Activated gamma-delta T cell treated with Interleukin-2 at 50 U/mL for 16 hours (primary cell): Measurements from ENCODE around the gene PCSK5.
"Not testable (repeated sequence)": the region's sequence is repeated elsewhere in the genome, so short reads cannot be mapped to it uniquely, and the experiment has no call there.

Experiments used
- DNase-seq: peaks from one replicate; pipeline ENCODE4 v3.0.0-alpha.2; 2020

The PCSK5 gene

GRCh38 chr9:76271755-76272154 is 381.3 kb downstream of the PCSK5 start:
- DNase-seq = no peak

- no peak for DNase-seq
Measured at GRCh38 chr9:76289042-76289441, 398.6 kb downstream of the PCSK5 start.

DNA sequence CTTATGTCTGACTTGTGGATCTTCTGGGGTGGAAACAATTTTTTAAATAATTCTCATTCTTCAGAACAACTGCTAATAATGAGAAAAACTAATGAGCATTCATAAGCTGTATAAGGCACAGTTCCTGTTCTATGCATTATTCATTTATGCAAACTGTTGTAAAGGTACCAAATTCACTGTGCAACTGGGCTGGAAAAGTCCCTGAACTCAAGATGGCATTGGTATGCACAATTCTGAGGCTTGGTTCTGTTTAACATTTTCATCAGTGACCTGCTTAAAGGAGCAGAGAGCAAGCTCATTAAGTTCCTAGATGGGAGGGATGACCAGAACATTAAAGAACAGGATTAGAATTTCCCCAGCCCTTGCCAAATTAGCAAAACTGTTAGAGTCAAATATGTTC is 399.2 kb downstream of the PCSK5 start:
- DNase-seq = no peak

- no peak for DNase-seq
Measured at GRCh38 chr9:76290555-76290954, 400.1 kb downstream of the PCSK5 start.

GRCh38 chr9:76292246-76292645 is 401.8 kb downstream of the PCSK5 start:
- no peak for DNase-seq

- DNase-seq = no peak
Measured at GRCh38 chr9:76292658-76293057, 402.2 kb downstream of the PCSK5 start.

GRCh38 chr9:76294301-76294700 is 403.8 kb downstream of the PCSK5 start:
- DNase-seq = no peak

DNA sequence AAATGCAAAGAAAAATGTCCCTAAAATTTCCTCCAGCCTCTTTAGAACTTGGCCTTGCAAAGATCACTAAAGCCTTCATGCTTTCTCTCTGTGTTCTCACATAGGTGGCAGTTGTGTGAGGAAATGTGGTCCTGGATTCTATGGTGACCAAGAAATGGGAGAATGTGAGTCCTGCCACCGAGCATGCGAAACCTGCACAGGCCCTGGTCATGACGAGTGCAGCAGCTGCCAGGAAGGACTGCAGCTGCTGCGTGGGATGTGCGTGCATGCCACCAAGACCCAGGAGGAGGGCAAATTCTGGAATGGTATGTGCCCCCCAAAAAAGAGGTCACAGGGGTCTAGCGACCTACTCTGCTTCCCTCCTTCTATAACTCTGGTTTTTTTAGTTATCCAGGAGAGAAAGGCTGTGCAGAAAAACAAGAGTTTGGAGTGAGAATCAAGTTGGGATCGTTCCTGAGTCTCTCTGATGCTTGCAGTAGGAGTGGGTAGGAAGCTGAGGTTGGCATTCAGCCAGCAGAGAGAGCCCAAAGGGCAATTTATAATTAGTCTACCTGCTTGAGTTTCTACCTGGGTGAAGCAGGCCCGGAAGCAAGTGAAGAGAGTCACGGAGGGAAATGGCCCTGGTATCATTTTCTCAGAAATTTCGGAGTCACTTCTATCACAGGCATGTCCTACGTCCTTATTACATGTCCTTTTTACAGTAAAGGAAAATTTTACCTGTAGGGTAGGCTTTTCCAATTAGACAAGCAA is 406.3 kb downstream of the PCSK5 start:
- no peak for DNase-seq

GRCh38 chr9:76297721-76298239 is 407.3 kb downstream of the PCSK5 start:
- DNase-seq = no peak

DNA sequence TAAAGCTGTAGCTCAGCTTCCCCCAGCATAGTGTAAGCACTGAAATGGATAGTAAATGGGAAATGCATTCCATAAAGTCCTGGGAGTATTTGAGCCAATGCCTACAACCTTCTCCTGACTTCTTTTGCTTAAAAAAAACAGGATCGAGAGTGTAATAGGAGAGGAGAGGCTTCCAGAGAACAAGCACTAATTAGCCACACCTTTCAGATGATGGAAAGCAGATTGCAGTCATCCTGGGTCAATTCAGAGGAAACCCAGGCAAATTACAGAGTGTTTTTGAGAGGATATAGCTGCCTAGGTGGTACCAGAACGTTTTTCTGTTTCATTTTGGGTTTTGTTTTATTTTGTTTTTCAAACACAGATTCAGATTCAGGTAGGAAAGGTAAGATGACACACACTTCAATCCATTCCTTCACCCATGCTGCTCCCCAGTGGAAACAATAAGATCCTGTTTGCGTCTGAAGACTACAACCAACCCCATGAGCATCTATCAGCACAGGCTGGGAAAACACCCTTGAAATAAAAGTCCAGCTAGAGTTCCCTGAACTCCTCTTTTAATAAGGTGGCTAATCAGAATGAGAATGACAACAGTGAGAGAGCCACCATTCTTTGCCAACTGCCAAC is 408.2 kb downstream of the PCSK5 start:
- no peak for DNase-seq

DNA sequence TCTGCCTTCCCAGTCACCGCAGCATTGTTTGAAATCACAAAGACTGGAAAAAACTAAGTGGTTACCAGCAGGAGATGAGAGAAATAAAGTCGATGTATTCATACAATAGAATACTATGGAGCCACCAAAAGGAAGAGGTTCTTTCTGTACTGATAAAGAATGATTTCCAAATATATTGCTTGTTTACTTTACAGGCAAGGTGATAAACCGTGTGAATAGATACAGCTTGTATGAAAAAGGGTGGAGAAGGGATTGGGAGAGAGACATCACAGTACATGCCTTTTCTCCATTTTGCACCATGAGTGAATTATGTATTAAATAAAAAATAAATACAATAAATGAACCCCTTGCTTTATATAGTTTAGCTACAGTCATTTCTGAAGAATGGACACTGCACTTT is 412.1 kb downstream of the PCSK5 start:
- DNase-seq = no peak

DNA sequence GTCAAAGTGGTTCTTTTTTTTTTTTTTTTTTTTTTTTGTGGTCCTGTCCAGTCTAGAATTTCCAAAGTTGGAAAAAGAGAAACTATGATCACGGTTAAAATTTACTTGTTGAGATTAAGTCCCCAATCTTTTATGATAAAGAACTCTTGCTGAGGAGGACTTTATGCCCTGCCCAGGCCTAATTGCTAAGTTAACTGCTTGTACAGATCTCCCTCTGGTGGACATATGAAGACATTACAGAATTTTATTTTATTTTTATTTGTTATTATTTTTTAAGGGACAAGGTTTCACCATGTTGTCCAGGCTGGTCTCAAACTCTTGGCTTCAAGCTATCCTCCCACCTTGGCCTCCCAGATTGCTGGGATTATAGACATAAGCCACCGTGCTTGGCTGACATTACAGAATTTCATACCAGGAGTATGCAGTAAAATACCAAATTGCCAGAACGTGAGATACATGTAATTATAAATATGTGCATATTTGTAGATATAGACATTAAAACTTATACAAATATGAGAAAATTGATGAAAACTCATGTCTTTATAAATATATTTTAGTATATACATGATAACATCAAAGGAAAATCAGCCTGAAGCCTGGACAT is 412.6 kb downstream of the PCSK5 start:
- no peak for DNase-seq

DNA sequence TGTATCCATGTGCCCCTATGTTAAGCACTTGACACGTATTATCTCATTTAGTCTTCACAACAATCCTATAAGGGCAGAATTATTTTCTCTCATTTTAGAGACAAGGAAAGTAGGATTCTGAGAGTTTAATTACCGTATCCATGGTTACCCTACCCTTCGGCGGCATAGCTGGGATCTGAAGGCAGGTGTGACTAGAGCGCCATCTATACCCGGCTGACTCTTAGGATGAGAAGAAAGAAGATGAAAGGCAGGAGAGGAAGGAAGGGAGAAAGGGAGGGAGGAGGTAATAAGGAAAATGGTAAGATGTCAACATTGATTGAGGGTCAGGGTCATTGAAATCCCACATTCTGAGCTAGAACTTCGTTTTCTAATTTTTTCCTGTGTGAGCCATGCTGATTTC is 416.6 kb downstream of the PCSK5 start:
- not testable (repeated sequence) for DNase-seq

DNA sequence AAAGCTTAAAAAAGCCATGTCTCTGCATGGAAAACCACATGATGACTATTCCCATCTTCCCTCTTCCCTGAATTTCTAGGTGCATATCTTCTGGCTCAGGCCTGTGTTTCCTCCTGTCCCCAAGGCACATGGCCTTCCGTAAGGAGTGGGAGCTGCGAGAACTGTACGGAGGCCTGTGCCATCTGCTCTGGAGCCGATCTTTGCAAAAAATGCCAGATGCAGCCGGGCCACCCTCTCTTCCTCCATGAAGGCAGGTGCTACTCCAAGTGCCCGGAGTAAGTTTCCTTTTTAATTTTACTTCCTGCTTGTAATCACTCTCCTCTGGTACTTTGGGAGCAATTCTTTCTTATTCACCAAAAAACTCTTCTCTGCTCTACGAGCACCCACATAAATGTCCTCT is 420.1 kb downstream of the PCSK5 start:
- DNase-seq = no peak

GRCh38 chr9:76310991-76311390 is 420.5 kb downstream of the PCSK5 start:
- DNase-seq = no peak

DNA sequence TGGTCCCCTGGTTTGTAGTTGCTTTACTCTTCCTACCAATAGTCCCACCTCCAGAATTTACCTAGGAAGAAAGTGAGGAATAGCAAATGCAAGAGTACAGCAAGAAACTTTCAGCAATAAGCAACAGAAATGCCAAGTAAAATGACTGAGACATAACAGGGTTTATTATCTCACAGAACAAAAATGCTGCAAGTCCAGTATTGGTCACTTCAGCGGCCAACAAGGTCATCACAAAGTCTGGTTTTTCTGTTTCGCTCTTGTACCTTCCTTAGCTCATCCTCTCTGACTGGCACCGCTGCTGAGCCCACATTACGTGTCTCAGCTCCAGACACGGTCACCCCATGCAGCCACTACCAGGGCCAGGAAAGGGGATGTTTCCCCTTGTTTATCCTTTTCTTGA is 421.1 kb downstream of the PCSK5 start:
- DNase-seq = no peak

GRCh38 chr9:76313771-76314170 is 423.3 kb downstream of the PCSK5 start:
- no peak for DNase-seq

GRCh38 chr9:76314321-76314720 is 423.8 kb downstream of the PCSK5 start:
- DNase-seq = no peak

DNA sequence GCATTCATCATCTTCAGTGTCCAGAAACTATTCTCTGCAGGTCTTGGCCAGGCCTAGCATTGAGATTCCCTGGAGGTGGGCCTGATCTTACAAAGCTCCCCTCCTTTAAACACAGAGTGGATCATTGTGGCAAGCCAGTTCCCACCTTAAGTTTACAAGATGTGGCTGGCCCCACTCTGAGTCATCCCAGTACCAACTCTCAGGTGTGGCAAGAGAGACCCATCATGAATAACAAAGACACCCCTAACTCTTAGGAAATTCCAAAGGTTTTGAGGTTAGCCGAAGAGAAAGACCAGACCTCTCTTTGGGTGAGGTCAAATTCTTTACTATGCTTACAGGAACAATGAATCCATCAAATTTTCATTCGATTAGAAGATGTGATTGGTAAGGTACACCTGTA is 425.6 kb downstream of the PCSK5 start:
- DNase-seq = no peak

GRCh38 chr9:76319466-76319865 is 429.0 kb downstream of the PCSK5 start:
- not testable (repeated sequence) for DNase-seq

DNA sequence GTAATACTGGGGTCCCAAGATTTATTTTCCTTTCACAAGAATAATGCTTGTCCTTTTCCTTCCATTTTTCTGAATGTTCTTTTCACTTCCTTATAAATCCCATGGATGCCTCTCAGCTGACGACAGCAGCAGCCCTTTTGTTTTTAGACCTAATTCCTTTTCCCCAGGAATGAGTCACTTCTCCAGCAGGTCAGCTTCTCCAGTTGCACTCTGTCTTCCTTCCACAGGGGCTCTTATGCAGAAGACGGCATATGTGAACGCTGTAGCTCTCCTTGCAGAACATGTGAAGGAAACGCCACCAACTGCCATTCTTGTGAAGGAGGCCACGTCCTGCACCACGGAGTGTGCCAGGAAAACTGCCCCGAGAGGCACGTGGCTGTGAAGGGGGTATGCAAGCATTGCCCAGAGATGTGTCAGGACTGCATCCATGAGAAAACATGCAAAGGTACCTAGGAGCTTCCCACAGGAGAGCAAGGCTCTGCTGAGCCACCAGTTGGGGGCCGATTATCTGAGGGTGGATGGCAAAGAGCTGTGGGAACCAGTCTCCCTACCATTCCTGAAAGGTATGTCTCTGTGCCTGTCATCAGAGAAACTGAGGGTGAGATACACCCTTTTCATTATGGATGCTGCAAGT is 430.8 kb downstream of the PCSK5 start:
- DNase-seq = no peak

GRCh38 chr9:76322810-76323209 is 432.3 kb downstream of the PCSK5 start:
- DNase-seq = no peak

GRCh38 chr9:76323490-76323889 is 433.0 kb downstream of the PCSK5 start:
- no peak for DNase-seq

GRCh38 chr9:76324030-76324429 is 433.6 kb downstream of the PCSK5 start:
- DNase-seq = not testable (repeated sequence)
